HEK293T (cell line): ENCODE data around the gene SMAD4.

ENCODE experiments used
- ARNT ChIP-seq: fragments of 450-650 bp; IDR thresholded peaks from 2 replicates; pipeline ENCODE4 v1.6.1; 2017; ENCODE audit warnings: mild to moderate bottlenecking
- BHLHE40 ChIP-seq: fragments of 450-650 bp; IDR thresholded peaks from 2 replicates; pipeline ENCODE4 v1.6.1; 2016; ENCODE audit warnings: mild to moderate bottlenecking, moderate library complexity, borderline replicate concordance
- CTBP1 ChIP-seq: fragments of 450-650 bp; IDR thresholded peaks from 2 replicates; pipeline ENCODE4 v1.6.1; 2016; ENCODE audit warnings: borderline replicate concordance
- ELF4 ChIP-seq: fragments of 450-650 bp; IDR thresholded peaks from 2 replicates; pipeline ENCODE4 v1.6.1; 2017; ENCODE audit warnings: antibody characterized with exemption
- FOXA1 ChIP-seq: fragments of 450-650 bp; IDR thresholded peaks from 2 replicates; pipeline ENCODE4 v1.6.1; 2016; ENCODE audit warnings: mild to moderate bottlenecking
- FOXK2 ChIP-seq: fragments of 450-650 bp; IDR thresholded peaks from 2 replicates; pipeline ENCODE4 v1.6.1; 2016; ENCODE audit warnings: mild to moderate bottlenecking
- FOXM1 ChIP-seq: fragments of 450-650 bp; IDR thresholded peaks from 2 replicates; pipeline ENCODE4 v1.6.1; 2017; ENCODE audit warnings: mild to moderate bottlenecking, borderline replicate concordance
- HDGF ChIP-seq: fragments of 450-650 bp; IDR thresholded peaks from 2 replicates; pipeline ENCODE4 v1.6.1; 2017; ENCODE audit warnings: antibody characterized with exemption, borderline replicate concordance
- NFRKB ChIP-seq: fragments of 450-650 bp; IDR thresholded peaks from 2 replicates; pipeline ENCODE4 v1.6.1; 2016; ENCODE audit warnings: mild to moderate bottlenecking, moderate library complexity
- PKNOX1 ChIP-seq: fragments of 450-650 bp; IDR thresholded peaks from 2 replicates; pipeline ENCODE4 v1.6.1; 2016
- SP1 ChIP-seq: fragments of 450-650 bp; IDR thresholded peaks from 2 replicates; pipeline ENCODE4 v1.6.1; 2017
- SUZ12 ChIP-seq: fragments of 450-650 bp; IDR thresholded peaks from 2 replicates; pipeline ENCODE4 v1.6.1; 2016; ENCODE audit warnings: mild to moderate bottlenecking
- TARDBP ChIP-seq: fragments of 450-650 bp; IDR thresholded peaks from 2 replicates; pipeline ENCODE4 v1.6.1; 2016
- ZNF384 ChIP-seq: fragments of 450-650 bp; IDR thresholded peaks from 2 replicates; pipeline ENCODE4 v1.6.1; 2016

GRCh38 chr18:51053814-51054213, 23.8 kb downstream of the SMAD4 start:
- TF ChIP-seq SP1, result no peak
- TF ChIP-seq PKNOX1, result no peak
- no peak for TF ChIP-seq HDGF
- TF ChIP-seq SUZ12, result no peak
- no peak for TF ChIP-seq BHLHE40
- no peak for TF ChIP-seq ELF4
- no peak for TF ChIP-seq TARDBP
- TF ChIP-seq FOXA1, result no peak
- TF ChIP-seq ZNF384, result no peak
- TF ChIP-seq FOXK2, result no peak
- no peak for TF ChIP-seq FOXM1
- TF ChIP-seq ARNT, result no peak
- TF ChIP-seq CTBP1, result no peak
- TF ChIP-seq NFRKB, result no peak
